Astrocyte of the spinal cord (primary cell): Measurements from ENCODE around the gene AHSP.
"Not testable (repeated sequence)": the region's sequence is repeated elsewhere in the genome, so short reads cannot be mapped to it uniquely, and the experiment has no call there.

ENCODE experiments used
- DNase-seq: peaks from one replicate; pipeline ENCODE4 v3.0.0; 2011; ENCODE audit warnings: low read depth, low spot score
- H3K4me3 ChIP-seq: 2 replicates; pipeline ENCODE4 v1.5.1; 2011; ENCODE audit warnings: low read depth, mild to moderate bottlenecking, low read length, moderate library complexity
- in situ Hi-C: cut with HindIII; loops from 2 replicates; pipeline ENCODE4 v1.10.0; 2017; ENCODE audit warnings: low sequenced_read_pairs
- TF ChIP-seq, protein P1 (sequence below): IDR thresholded peaks from 2 replicates; pipeline ENCODE4 v1.5.1; 2012; ENCODE audit warnings: low read depth, mild to moderate bottlenecking, low read length, inconsistent platforms

Gene AHSP

DNA sequence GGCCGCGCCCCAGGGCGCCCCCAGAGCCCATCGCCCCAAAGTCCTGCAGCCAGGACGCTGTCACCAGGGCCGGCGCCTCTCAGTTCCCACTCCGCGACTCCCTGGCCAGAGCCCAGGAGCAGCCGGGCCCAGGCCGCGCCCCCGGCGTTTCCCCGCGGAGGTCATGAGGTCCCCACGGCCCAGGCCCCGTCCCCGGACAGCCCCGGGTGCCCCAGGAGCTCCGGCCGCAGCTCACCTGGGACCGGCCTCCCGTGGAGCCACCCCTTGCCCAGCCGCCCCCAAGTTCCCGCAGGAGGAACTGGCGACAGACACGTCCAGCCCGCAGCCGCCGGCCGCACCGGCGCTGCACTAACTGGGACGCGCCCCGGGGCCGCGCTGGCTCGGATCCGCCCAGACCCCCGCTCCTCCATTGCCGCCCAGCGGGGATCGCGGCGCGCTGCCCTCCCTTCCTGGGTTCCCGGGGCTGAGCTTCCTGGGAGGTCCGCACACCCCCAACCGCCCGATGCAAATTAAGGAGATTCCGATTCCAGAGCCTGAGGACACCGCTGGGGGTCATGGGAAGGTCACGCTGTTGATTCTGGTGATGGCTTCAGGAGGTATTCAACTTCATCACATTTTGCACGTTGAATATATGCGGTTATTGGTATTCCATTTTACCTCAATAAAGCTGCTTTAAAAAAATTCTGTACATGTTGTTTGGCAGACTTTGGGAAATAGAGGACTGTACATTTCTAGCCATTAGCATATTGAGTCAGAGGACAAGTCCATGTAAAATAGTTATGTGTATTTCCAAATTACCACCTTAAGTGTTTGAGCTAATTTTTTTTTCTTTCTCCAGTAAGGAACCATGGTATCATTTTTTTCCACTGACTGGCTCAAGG, 9.9 kb downstream of the AHSP start:
- H3K4me3 ChIP-seq, result peak overlapping the region; percentile 22
- TF ChIP-seq, protein P1, sequence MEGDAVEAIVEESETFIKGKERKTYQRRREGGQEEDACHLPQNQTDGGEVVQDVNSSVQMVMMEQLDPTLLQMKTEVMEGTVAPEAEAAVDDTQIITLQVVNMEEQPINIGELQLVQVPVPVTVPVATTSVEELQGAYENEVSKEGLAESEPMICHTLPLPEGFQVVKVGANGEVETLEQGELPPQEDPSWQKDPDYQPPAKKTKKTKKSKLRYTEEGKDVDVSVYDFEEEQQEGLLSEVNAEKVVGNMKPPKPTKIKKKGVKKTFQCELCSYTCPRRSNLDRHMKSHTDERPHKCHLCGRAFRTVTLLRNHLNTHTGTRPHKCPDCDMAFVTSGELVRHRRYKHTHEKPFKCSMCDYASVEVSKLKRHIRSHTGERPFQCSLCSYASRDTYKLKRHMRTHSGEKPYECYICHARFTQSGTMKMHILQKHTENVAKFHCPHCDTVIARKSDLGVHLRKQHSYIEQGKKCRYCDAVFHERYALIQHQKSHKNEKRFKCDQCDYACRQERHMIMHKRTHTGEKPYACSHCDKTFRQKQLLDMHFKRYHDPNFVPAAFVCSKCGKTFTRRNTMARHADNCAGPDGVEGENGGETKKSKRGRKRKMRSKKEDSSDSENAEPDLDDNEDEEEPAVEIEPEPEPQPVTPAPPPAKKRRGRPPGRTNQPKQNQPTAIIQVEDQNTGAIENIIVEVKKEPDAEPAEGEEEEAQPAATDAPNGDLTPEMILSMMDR, result no peak
- DNase-seq, result no peak
- in situ Hi-C loops, result no loop called here

DNA sequence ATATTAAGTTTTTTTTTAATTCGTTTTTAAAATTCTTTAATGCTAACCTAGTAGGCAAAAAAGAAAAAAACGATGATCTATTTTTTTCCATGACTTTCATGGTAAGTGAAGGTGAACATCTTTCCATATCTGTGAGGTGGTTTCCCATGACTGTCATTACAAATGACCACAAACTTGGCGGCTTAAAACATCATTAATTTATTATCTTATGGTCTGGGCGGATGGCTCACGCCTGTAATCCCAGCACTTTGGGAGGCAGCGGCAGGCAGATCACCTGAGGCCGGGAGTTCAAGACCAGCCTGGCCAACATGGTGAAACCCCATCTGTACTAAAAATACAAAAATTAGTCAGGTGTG, 10.5 kb downstream of the AHSP start:
- H3K4me3 ChIP-seq, in situ Hi-C loops: not testable (repeated sequence)

DNA sequence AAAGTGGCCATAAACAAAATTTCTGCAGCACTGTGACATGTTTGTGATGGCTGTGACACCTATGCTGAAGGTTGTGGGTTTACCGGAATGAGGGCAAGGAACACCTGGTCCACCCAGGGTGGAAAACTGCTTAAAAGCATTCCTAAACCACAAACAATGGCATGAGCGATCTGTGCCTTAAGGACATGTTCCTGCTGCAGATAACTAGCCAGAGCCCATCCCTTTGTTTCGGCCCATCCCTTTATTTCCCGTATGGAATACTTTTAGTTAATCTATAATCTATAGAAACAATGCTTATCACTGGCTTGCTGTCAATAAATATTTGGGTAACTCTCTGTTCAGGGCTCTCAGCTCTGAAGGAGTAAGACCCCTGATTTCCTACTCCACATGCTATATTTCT, 12.1 kb downstream of the AHSP start:
- DNase-seq, in situ Hi-C loops, H3K4me3 ChIP-seq: not testable (repeated sequence)

More for the DNA sequence above, 10.5 kb downstream of the AHSP start:
- DNase-seq, result not testable (repeated sequence)

DNA sequence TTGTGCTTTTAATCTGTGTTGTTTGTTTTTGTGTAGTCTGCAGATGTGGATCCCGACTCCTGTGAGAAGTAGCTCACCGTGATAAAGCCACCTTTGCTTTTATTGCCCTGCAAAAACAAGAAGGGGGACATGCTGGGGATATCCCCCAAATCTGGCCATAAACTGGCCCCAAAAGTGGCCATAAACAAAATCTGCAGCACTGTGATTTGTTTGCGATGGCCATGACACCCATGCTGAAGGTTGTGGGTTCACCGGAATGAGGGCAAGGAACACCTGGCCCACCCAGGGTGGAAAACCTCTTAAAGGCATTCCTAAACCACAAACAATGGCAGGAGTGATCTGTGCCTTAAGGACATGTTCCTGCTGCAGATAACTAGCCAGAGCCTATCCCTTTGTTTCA, 15.1 kb downstream of the AHSP start:
- in situ Hi-C loops, result no loop called here
- no peak for DNase-seq
- TF ChIP-seq, protein P1, result no peak
- H3K4me3 ChIP-seq, result no peak overlapping the region

DNA sequence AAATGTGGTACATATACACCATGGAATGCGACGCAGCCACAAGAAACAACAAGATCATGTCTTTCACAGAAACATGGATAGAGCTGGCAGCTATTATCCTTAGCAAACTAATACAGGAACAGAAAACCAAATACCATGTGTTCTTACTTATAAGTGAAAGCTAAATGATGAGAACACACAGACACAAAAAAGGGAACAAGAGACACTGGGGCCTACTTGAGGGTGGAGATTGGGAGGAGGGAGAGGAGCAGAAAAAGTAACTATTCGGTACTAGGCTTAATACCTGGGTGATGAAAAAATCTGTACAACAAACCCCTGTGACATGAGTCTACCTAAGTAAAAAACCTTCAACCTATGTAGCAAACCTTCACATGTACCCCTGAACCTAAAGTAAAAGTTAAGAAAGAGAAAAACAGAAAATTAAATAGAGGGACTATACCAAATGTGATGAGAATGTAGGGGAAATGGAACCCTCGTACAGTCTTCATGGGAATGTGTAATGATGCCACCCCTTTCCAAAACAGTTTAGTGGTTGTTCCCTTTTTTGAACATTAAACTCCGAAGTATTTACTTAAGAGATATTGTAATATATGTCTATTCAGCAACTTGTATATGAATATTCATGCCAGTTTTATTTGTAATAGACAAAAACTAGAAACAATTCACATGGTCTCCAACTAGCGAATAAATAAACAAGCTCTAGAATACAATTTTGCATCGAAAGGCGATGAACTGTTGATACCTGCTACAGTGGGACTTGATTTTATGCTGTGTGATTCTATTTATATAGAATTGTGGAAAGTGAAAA, 33.9 kb downstream of the AHSP start:
- no peak overlapping the region for H3K4me3 ChIP-seq
- no peak for DNase-seq
- in situ Hi-C loops, result no loop called here
- TF ChIP-seq, protein P1, result no peak

DNA sequence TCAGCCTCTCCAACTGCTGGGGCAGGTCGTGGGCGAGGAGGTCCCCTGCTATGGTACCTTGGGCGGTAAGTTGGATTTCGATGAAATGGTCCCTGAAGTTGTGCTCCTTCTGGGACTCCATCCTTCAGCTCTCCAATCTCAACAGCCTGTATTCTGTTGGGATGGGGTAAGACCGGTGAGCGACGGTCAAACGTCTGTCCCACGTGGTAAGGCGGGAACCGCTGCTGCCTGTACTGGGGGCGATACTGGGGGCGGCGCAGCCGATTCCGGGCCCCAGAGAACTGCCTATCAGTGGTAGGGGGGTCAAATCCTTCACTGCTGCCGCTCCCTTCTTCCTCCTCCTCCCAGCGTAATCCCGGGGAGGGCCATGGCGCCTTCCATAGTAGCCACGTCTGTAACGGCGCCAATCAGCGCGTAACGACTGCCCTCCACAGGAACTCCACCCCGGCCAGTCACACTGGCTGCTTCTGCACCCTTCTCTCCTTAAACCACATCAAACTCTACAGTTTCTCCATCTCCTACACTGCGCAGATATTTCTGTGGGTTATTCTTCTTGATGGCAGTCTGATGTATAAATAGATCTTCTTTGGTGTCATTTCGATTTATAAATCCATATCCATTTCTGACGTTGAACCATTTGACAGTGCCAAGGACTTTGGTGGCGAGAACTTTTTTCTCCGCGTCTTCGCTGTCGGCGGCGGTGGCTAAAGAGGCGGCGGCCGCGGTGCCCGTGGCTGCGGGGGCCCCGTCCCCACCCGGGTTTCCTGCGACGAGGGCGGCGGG, 41.1 kb downstream of the AHSP start:
- in situ Hi-C loops, result no loop called here
- no peak overlapping the region for H3K4me3 ChIP-seq
- TF ChIP-seq, protein P1, result no peak
- no peak for DNase-seq

DNA sequence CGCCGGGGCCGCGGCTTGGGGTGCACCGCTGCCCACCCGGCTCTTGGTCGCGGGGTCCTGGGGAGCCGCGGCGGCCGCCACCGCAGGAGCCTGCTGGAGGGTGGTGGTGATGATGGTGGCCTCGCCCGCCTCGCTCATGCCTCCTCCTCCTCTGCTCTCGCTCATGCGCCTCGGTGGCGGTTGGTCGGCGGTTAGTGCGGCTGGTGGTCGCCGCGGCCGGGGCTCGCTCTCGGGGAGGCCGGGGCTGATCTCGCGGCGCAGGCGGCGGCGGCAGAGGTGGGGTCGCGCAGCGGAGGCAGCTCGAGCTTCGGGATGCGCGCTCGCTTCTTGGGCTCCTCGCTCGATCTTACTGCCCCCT, 41.6 kb downstream of the AHSP start:
- H3K4me3 ChIP-seq, result no peak overlapping the region
- no peak for DNase-seq
- TF ChIP-seq, protein P1, result no peak
- in situ Hi-C loops, result no loop called here
